Gastrocnemius medialis (tissue), 4 donors: ENCODE measurements around the gene RAB15. TPM values are rescaled to one million over a fixed set of nuclear protein-coding genes. Genes with fewer than 3 reads are reported as not detected.
A peak's percentile ranks its signal among the peaks of the same experiment; 100 is the strongest.

Experiments used
- ATAC-seq, 2 donors: fragments of 150-250 bp; one replicate each; pipeline ENCODE4 v1.9.1; 2016
- DNase-seq, 2 donors: peaks; one replicate each; pipeline ENCODE4 v3.0.0-alpha.2; 2019
- H3K27ac ChIP-seq, 4 donors: fragments of 200-600 bp; sonication (generic); 1 replicate in 1 of 4; 2 replicates in 3 of 4; pipeline ENCODE4 v1.5.1; 2016 to 2018; ENCODE audit warnings: mild to moderate bottlenecking in 2 of 4, moderate library complexity in 1 of 4
- H3K27me3 ChIP-seq, 3 donors: fragments of 200-600 bp; sonication (generic) in 2 of 3; 1 replicate in 1 of 3; 2 replicates in 2 of 3; pipeline versions ENCODE4 v1.5.1 to v1.6.0; 2016 to 2019; ENCODE audit warnings: mild to moderate bottlenecking in 1 of 3, moderate library complexity in 1 of 3
- H3K36me3 ChIP-seq, 2 donors: fragments of 200-600 bp; sonication (generic) in 1 of 2; one replicate each; pipeline ENCODE4 v1.5.1; 2017 to 2018
- H3K4me1 ChIP-seq, 2 donors: fragments of 200-600 bp; sonication (generic) in 1 of 2; one replicate each; pipeline ENCODE4 v1.5.1; 2016 to 2017; ENCODE audit warnings: mild to moderate bottlenecking in 2 of 2
- H3K4me3 ChIP-seq, 4 donors: fragments of 200-600 bp; sonication (generic) in 3 of 4; 1 replicate in 1 of 4; 2 replicates in 3 of 4; pipeline ENCODE4 v1.5.1; 2016 to 2019; ENCODE audit warnings: mild to moderate bottlenecking in 2 of 4
- H3K9me3 ChIP-seq, 3 donors: fragments of 200-600 bp; sonication (generic) in 2 of 3; 1 replicate in 1 of 3; 2 replicates in 2 of 3; pipeline ENCODE4 v1.5.1; 2016 to 2019
- POLR2A ChIP-seq, 2 donors: fragments of 450-650 bp; IDR thresholded peaks; one replicate each; pipeline ENCODE4 v1.6.1; 2017; ENCODE audit warnings: antibody characterized with exemption in 2 of 2, mild to moderate bottlenecking in 2 of 2, moderate library complexity in 2 of 2
- in situ Hi-C, 4 donors: fragments of 200-750 bp; cut with MboI; loops; one replicate each; pipeline versions ENCODE4 v1.15.0 to v1.8.0; 2017; ENCODE audit warnings: low sequenced_read_pairs in 4 of 4
- intact Hi-C: fragments of 100-400 bp; cut with DNase I; formaldehyde crosslinking; loops from one replicate; pipeline ENCODE4 v1.15.1; 2023; ENCODE audit warnings: low total_unique reads
- total RNA-seq, 4 donors: library from RNA; depleted of rRNA; stranded (reverse); fragments of >200 nt; gene quantifications; one replicate each; pipeline versions ENCODE4 v1.1.0 to v1.2.3, GENCODE V29; 2016
- TF ChIP-seq, protein P1 (sequence below), 5 experiments: fragments of 450-650 bp in 3 of 5; fragments of 200-600 bp in 2 of 5; sonication (generic) in 2 of 5; IDR thresholded peaks in 4 of 5; conservative IDR thresholded peaks in 1 of 5; 1 replicate in 4 of 5; 2 replicates in 1 of 5; pipeline ENCODE4 v1.5.1; 2016 to 2019; ENCODE audit warnings: antibody characterized with exemption in 5 of 5, mild to moderate bottlenecking in 3 of 5, moderate library complexity in 3 of 5

Gene RAB15
- total RNA-seq, 4 donors from 2014 or later = 0.51 to 7.3 (median 2.0) TPM

- H3K4me1 ChIP-seq = peaks cover 0 to 15% of the 10 kb centered on the region in 2 donors
- intact Hi-C loops = no loop called here
Measured at GRCh38 chr14:64974563-64974962, 2.4 kb upstream of the RAB15 start.

DNA sequence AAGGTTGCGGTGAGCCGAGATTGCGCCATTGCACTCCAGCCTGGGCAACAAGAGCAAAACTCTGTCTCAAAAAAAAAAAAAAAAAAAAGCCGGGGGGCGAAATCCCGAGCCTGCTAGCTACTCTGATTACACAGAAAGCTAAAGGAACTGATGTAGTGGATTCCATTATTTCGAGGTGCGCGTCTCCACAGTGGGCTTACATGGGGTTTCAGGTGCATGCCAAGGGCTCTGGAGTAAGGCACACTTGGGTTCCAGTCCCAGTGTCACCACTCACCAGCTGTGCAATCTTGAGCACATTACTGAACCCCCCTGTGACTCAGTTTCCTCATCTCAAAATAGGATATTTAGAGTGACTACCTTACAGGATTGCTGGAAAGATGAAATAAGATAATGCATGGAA lies 1.7 kb upstream of the RAB15 start:
- TF ChIP-seq POLR2A (IDR thresholded peaks at IDR 0.05) = no peak
- TF ChIP-seq, protein P1, sequence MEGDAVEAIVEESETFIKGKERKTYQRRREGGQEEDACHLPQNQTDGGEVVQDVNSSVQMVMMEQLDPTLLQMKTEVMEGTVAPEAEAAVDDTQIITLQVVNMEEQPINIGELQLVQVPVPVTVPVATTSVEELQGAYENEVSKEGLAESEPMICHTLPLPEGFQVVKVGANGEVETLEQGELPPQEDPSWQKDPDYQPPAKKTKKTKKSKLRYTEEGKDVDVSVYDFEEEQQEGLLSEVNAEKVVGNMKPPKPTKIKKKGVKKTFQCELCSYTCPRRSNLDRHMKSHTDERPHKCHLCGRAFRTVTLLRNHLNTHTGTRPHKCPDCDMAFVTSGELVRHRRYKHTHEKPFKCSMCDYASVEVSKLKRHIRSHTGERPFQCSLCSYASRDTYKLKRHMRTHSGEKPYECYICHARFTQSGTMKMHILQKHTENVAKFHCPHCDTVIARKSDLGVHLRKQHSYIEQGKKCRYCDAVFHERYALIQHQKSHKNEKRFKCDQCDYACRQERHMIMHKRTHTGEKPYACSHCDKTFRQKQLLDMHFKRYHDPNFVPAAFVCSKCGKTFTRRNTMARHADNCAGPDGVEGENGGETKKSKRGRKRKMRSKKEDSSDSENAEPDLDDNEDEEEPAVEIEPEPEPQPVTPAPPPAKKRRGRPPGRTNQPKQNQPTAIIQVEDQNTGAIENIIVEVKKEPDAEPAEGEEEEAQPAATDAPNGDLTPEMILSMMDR (IDR thresholded peaks at IDR 0.05 in 4 of 5, conservative IDR thresholded peaks at IDR 0.05 in 1 of 5) = no peak
- no peak overlapping the region for H3K4me3 ChIP-seq
- no peaks in the 10 kb centered on the region for H3K27me3 ChIP-seq
- DNase-seq (no peak), ATAC-seq (no peak)
- H3K27ac ChIP-seq = no peak overlapping the region
- intact Hi-C loops (no loop called here), in situ Hi-C loops (no loop called here)
- no peaks in the 10 kb centered on the region for H3K36me3 ChIP-seq
- H3K4me1 ChIP-seq = peaks cover 0 to 15% of the 10 kb centered on the region in 2 donors
- no peaks in the 10 kb centered on the region for H3K9me3 ChIP-seq

More at GRCh38 chr14:64974563-64974962, 2.4 kb upstream of the RAB15 start:
- in situ Hi-C loops = no loop called here
- Histone ChIP-seq H3K9me3 (no peaks in the 10 kb centered on the region), H3K27me3 (no peaks in the 10 kb centered on the region), H3K36me3 (no peaks in the 10 kb centered on the region), H3K27ac (no peak overlapping the region), H3K4me3 (no peak overlapping the region)
- ATAC-seq (no peak), DNase-seq (no peak)
- no peak for TF ChIP-seq POLR2A (IDR thresholded peaks at IDR 0.05)
- TF ChIP-seq, protein P1 (IDR thresholded peaks at IDR 0.05 in 4 of 5, conservative IDR thresholded peaks at IDR 0.05 in 1 of 5) = no peak

DNA sequence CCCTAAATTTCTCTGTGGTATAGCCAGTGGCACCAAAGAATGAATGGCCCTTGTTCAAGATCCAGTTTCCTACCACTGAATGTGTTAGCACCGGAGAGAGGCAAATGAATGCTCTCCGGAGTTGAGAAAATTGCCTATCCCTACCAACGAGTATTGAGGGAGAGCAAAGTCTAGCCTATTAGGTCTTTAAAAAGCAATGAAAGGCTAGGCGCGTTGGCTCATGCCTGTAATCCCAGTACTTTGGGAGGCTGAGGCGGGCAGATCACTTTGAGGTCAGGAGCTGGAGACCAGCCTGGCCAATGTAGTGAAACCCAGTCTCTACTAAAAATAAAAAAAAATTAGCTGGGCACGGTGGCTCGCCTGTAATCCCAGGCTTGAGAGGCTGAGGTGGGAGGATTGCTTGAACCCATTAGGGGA lies 898 bp upstream of the RAB15 start:
- intact Hi-C loops = no loop called here
- TF ChIP-seq POLR2A (IDR thresholded peaks at IDR 0.05) = no peak
- TF ChIP-seq, protein P1 (IDR thresholded peaks at IDR 0.05 in 4 of 5, conservative IDR thresholded peaks at IDR 0.05 in 1 of 5) = no peak

DNA sequence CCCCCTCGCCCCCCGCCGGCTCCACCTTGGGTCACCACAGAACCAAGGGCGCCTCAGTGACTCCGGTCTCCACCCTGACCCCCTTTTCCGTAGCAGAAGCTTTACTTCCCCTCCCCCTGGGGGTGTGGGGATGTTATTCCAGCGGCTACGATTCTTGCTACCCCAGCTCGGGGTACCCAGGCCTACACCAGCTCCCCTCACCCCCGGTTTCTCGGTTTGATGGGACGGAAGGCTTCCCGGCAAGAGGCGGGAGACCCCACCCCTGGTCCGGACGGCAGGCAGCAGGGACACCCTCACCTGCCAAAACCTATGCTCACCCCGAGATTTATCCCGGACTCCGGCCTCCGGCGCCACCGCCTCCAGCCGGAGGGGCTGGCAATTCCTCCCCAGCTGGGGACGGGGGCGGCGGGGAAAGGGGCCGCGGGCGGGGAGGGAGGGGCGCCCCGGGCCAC lies 619 bp downstream of the RAB15 start:
- no peaks in the 10 kb centered on the region for H3K27me3 ChIP-seq
- no peak for TF ChIP-seq POLR2A (IDR thresholded peaks at IDR 0.05)
- TF ChIP-seq, protein P1 (IDR thresholded peaks at IDR 0.05 in 4 of 5, conservative IDR thresholded peaks at IDR 0.05 in 1 of 5) = no peak
- no peak for DNase-seq
- H3K4me1 ChIP-seq = peaks cover 0 to 15% of the 10 kb centered on the region in 2 donors
- peak overlapping the region in 1 of 4 donors; percentile 33 for H3K27ac ChIP-seq
- H3K4me3 ChIP-seq = peak overlapping the region; percentile 56 to 71 (median 64)
- no peaks in the 10 kb centered on the region for H3K9me3 ChIP-seq
- H3K36me3 ChIP-seq = no peaks in the 10 kb centered on the region
- in situ Hi-C loops (no loop called here), intact Hi-C loops (no loop called here)
- no peak for ATAC-seq

More for the DNA sequence above, 898 bp upstream of the RAB15 start:
- Histone ChIP-seq H3K27ac (peak overlapping the region in 1 of 4 donors; percentile 13), H3K27me3 (no peaks in the 10 kb centered on the region), H3K4me1 (peaks cover 0 to 15% of the 10 kb centered on the region in 2 donors), H3K36me3 (no peaks in the 10 kb centered on the region), H3K4me3 (no peak overlapping the region), H3K9me3 (no peaks in the 10 kb centered on the region)
- in situ Hi-C loops = no loop called here
- DNase-seq = peak in 1 of 2 donors; percentile 10
- no peak for ATAC-seq
